HUES48 (cell line): ENCODE measurements around the gene SLC44A4.
A peak's percentile ranks its signal among the peaks of the same experiment; 100 is the strongest.

Experiments used
- H3K27ac ChIP-seq: one replicate; pipeline ENCODE4 v1.7.0; 2013; ENCODE audit warnings: low read depth, low read length, inconsistent platforms
- H3K27me3 ChIP-seq: 2 replicates; pipeline ENCODE4 v1.6.1; 2013; ENCODE audit warnings: mild to moderate bottlenecking, low read length; ENCODE audit not compliant: control insufficient read depth, insufficient read depth
- H3K36me3 ChIP-seq: 2 replicates; pipeline ENCODE4 v1.6.1; 2013; ENCODE audit warnings: low read length; ENCODE audit not compliant: control insufficient read depth, insufficient read depth
- H3K4me1 ChIP-seq: 2 replicates; pipeline ENCODE4 v1.6.1; 2013; ENCODE audit warnings: mild to moderate bottlenecking, low read length; ENCODE audit not compliant: control insufficient read depth, insufficient read depth
- H3K4me3 ChIP-seq: 2 replicates; pipeline ENCODE4 v1.5.1; 2013; ENCODE audit warnings: mild to moderate bottlenecking, low read depth, low read length
- H3K9ac ChIP-seq: 2 replicates; pipeline ENCODE4 v1.6.1; 2013; ENCODE audit warnings: mild to moderate bottlenecking, low read depth, low read length, moderate library complexity
- H3K9me3 ChIP-seq: 2 replicates; pipeline ENCODE4 v1.6.1; 2013; ENCODE audit warnings: low read length; ENCODE audit not compliant: control insufficient read depth, insufficient read depth

SLC44A4 gene

DNA sequence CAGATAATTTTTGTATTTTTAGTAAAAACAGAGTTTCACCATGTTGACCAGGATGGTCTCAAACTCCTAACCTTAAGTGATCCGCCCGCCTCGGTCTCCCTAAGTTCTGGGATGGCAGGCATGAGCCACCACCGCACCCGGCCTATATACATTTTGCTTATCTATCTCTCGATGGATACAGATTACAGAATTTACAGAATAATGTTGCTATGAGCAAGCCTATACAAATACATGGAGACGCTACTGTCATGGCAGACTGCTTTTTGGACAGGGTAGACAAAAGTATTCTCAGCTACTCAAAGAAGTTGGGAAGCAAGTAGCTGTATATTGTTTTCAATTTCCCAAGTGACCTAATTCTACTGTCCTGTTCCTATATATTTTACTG is 65.3 kb downstream of the SLC44A4 start:
- Histone ChIP-seq H3K9me3 (no peaks in the 10 kb centered on the region), H3K27ac (peak overlapping the region; percentile 64), H3K27me3 (no peaks in the 10 kb centered on the region), H3K4me3 (no peak overlapping the region), H3K36me3 (no peaks in the 10 kb centered on the region), H3K4me1 (peaks cover 7% of the 10 kb centered on the region; the same call in 1 of the 2 replicates), H3K9ac (no peak overlapping the region)
